ENCODE results near the gene CD52. TPM values are rescaled to one million over a fixed set of nuclear protein-coding genes. Genes with fewer than 3 reads are reported as not detected.
"Not testable (repeated sequence)": the region's sequence is repeated elsewhere in the genome, so short reads cannot be mapped to it uniquely, and the experiment has no call there.

Gene CD52
- total RNA-seq, 2 donors from 2014 or later: 4.9 to 5.8 TPM

DNA sequence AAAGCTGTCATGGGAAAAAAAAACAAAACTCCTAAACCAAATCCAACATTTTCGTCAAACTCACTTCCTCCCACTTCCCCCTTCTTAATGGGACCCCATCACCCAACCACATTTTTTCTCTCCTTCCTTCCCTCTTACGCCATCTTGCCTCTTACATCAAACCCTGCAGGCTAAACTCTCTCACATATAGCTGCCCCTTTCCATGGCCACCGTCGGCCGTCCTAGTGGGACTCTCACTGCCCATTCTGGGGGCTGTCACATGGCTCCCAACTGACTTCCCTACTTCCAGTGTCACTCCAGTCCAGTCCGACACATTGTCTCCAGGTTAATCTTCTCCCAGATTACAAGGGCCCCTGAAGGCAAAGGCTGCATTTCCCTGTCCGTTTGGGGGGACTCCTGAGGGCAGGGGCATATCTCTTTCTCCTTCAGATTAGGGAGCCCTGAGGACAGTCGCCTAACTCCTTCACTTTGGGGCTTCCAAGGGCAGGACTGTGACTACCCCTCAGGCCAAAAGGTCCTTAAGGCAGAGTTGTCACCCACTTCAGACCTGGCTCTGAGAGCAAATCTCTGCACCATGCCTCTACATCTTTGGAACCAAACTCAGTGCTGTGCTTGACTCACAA is 12.0 kb upstream of the CD52 start:
- Histone ChIP-seq H3K27ac (peak overlapping the region; percentile 49 to 57), H3K9me3 (no peaks in the 10 kb centered on the region), H3K4me3 (peak overlapping the region; percentile 72 to 74), H3K4me1 (peaks cover 0 to 15% of the 10 kb centered on the region in 2 donors), H3K36me3 (no peaks in the 10 kb centered on the region), H3K27me3 (no peaks in the 10 kb centered on the region)
- TF ChIP-seq, protein P1, sequence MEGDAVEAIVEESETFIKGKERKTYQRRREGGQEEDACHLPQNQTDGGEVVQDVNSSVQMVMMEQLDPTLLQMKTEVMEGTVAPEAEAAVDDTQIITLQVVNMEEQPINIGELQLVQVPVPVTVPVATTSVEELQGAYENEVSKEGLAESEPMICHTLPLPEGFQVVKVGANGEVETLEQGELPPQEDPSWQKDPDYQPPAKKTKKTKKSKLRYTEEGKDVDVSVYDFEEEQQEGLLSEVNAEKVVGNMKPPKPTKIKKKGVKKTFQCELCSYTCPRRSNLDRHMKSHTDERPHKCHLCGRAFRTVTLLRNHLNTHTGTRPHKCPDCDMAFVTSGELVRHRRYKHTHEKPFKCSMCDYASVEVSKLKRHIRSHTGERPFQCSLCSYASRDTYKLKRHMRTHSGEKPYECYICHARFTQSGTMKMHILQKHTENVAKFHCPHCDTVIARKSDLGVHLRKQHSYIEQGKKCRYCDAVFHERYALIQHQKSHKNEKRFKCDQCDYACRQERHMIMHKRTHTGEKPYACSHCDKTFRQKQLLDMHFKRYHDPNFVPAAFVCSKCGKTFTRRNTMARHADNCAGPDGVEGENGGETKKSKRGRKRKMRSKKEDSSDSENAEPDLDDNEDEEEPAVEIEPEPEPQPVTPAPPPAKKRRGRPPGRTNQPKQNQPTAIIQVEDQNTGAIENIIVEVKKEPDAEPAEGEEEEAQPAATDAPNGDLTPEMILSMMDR (IDR thresholded peaks at IDR 0.05): no peak
- no peak for DNase-seq (ENCODE audit: low spot score)

DNA sequence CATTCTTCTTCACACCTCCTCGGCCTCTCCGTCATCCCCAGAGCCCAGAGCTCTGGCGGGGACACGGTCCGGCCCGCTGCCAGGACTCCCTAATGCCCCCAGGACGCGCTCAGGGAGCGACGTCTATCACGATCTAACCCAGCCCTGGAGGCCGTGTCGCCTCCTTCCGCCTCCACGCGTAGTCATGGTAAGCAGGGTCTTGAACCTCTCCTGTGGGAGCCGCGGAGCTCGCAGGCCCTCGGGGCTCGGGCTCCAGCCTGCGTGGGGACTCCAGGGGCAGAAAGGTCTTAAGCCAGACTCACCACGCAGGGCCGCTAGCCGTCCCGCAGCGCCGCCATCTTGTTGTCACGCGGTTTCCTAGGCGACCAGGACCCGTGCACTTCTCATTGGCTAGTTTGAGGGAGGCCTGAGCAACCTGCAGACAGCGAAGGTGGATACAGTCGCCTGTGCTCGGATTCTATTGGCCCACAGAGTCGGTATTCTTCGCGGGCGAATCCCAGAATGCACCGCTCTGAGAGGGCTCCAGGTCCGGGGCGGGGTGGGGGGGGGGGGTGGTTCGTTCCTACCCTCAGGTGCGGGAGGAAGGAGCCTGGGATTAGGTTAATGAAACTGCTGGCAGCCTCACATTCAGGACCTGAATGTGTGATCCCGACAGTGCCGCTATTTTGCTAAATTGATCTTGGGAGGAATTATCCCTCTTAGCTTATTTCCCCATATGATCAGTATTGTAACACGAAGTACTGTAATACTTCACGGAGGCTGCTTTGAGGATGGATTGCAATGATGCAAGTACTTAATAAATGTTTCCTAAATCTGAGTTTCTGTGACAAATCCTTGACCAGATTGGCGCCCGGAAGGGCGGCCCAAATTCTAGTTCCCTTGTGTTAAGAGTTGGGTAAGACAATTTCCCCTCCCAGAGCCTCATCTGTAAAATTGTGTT is 11.2 kb upstream of the CD52 start, which contains the start of gene UBXN11:
UBXN11 (minus strand) TSS at position 347 of the 940 bp plus-strand sequence. CDS start 3,753 bp downstream, outside the sequence.
- Histone ChIP-seq H3K9me3 (no peaks in the 10 kb centered on the region), H3K4me1 (peaks cover 0 to 15% of the 10 kb centered on the region in 2 donors), H3K27me3 (no peaks in the 10 kb centered on the region), H3K4me3 (peak within 1 kb of the TSS; percentile 72 to 74), H3K27ac (peak within 1 kb of the TSS; percentile 49 to 57), H3K36me3 (no peaks in the 10 kb centered on the region)
- TF ChIP-seq, protein P1 (IDR thresholded peaks at IDR 0.05): no peak
- DNase-seq (ENCODE audit: low spot score): peak; percentile 94

DNA sequence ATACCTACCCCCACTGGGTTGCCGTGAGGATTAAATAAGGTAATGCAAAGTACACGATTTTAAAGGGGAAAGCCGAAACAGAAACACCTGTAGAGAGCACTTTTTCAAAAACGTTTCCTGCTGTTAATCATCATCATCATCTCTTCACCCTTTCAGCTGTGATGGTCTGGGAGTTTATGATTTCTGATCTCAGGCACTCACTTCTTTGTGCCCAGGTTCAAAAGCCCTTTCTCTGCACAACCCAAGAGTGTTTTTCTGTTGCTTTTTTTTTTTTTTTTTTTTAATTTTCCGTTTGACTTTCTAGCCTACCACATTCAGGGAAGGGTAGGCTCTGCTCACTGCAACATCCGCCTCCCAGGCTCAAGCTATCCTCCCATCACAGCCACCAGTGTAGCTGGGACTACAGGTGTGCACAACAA is 10.4 kb upstream of the CD52 start:
- peaks cover 0 to 15% of the 10 kb centered on the region in 2 donors for H3K4me1 ChIP-seq
- no peak for DNase-seq (ENCODE audit: low spot score)
- H3K27ac ChIP-seq: peak overlapping the region in 1 of 2 donors; percentile 49
- TF ChIP-seq, protein P1 (IDR thresholded peaks at IDR 0.05): no peak
- H3K9me3 ChIP-seq: no peaks in the 10 kb centered on the region
- H3K36me3 ChIP-seq: no peaks in the 10 kb centered on the region
- no peak overlapping the region for H3K4me3 ChIP-seq
- no peaks in the 10 kb centered on the region for H3K27me3 ChIP-seq

DNA sequence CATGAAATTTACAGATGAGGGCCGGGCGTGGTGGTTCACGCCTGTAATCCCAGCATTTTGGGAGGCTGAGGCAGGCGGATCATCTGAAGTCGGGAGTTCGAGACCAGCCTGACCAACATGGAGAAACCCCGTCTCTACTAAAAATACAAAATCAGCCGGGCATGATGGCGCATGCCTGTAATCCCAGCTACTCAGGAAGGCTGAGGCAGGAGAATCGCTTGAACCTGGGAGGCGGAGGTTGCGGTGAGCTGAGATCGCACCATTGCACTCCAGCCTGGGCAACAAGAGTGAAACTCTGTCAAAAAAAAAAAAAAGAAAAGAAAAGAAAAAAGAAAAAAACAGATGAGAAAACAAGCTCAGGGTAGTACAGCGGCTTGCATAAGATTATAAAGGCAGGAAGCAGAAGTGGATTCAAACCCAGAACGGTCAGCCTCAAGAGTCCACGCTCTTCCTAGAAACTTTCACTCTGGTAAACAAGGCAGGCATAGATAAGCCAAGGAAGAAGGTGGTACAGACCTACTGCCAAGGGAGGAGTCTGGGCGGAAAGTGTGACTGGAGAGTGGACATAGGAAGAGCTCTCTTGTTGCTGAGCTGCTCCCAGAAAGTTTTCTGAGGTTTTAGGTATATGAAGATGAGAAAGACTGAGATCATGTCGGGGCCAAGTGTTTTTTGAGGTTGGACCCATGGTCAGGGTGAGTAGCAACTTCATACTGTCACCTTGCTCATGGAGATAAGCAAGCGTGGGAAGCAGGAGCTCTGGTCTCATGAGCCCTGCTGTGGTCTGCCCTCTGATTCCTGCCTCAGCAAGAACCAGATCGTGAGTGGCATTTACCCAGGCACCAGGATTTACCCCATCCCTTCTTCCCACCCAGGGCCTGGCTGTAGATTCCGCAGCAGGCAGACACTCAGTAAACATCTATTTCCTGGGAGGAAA is 9.5 kb upstream of the CD52 start:
- DNase-seq (ENCODE audit: low spot score): not testable (repeated sequence)
- H3K4me1 ChIP-seq: peaks cover 0 to 15% of the 10 kb centered on the region in 2 donors

DNA sequence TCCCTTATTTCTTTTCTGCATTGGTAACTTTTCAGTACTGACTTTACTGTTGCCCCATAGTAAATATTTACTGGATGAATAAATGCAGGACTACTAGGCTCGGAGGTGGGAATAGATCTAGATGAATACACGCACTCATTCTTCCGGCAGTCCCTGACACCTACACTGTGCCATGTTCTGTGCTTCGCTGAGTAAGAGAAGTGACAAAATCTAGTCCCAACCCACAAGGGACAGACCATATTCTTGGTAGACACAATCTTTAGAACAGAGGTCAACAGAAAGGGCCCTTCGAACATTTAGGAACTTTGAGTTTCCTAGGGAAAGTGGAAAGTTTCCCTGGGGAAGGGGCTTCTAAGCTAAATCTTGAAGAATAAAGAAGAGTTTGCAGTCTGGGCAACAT is 3.3 kb upstream of the CD52 start:
- Histone ChIP-seq H3K27me3 (no peaks in the 10 kb centered on the region), H3K4me3 (no peak overlapping the region), H3K36me3 (no peaks in the 10 kb centered on the region), H3K27ac (no peak overlapping the region), H3K4me1 (no peaks in the 10 kb centered on the region), H3K9me3 (no peaks in the 10 kb centered on the region)
- TF ChIP-seq, protein P1 (IDR thresholded peaks at IDR 0.05): no peak
- no peak for DNase-seq (ENCODE audit: low spot score)

More for the DNA sequence above, 9.5 kb upstream of the CD52 start:
- not testable (repeated sequence) for H3K27ac ChIP-seq, H3K36me3 ChIP-seq, H3K27me3 ChIP-seq, H3K9me3 ChIP-seq, H3K4me3 ChIP-seq
